Measurements from ENCODE around the gene XYLT1.

XYLT1 gene

GRCh38 chr16:17117906-17118577, 352.7 kb downstream of the XYLT1 start:
- no peak for DNase-seq

- DNase-seq, result no peak
Measured at GRCh38 chr16:17116595-17117322, 354.0 kb downstream of the XYLT1 start.

- DNase-seq, result no peak
Measured at GRCh38 chr16:17109413-17109812, 361.3 kb downstream of the XYLT1 start.

- no peak for DNase-seq
Measured at GRCh38 chr16:17108596-17108995, 362.2 kb downstream of the XYLT1 start.

GRCh38 chr16:17107450-17107849, 363.3 kb downstream of the XYLT1 start:
- no peak for DNase-seq

GRCh38 chr16:17106243-17106791, 364.4 kb downstream of the XYLT1 start:
- no peak for DNase-seq

- no peak for DNase-seq
Measured at GRCh38 chr16:17105239-17105797, 365.4 kb downstream of the XYLT1 start.

- no peak for DNase-seq
Measured at GRCh38 chr16:17104654-17105053, 366.1 kb downstream of the XYLT1 start.

- no peak for DNase-seq
Measured at GRCh38 chr16:17103216-17103615, 367.5 kb downstream of the XYLT1 start.

- DNase-seq, result no peak
Measured at GRCh38 chr16:17101646-17102045, 369.1 kb downstream of the XYLT1 start.

GRCh38 chr16:17098685-17099084, 372.1 kb downstream of the XYLT1 start:
- no peak for DNase-seq

GRCh38 chr16:17084130-17084529, 386.6 kb downstream of the XYLT1 start:
- DNase-seq, result no peak

- DNase-seq, result no peak
Measured at GRCh38 chr16:17083628-17084027, 387.1 kb downstream of the XYLT1 start.

GRCh38 chr16:17082095-17082882, 388.5 kb downstream of the XYLT1 start:
- no peak for DNase-seq

- DNase-seq, result no peak
Measured at GRCh38 chr16:17080105-17080504, 390.7 kb downstream of the XYLT1 start.

GRCh38 chr16:17078931-17079631, 391.7 kb downstream of the XYLT1 start:
- DNase-seq, result no peak

GRCh38 chr16:17076818-17077498, 393.8 kb downstream of the XYLT1 start:
- no peak for DNase-seq

GRCh38 chr16:17076092-17076754, 394.5 kb downstream of the XYLT1 start:
- no peak for DNase-seq

- DNase-seq, result no peak
Measured at GRCh38 chr16:17072104-17072503, 398.7 kb downstream of the XYLT1 start.

- peak; percentile 88 for DNase-seq
Measured at GRCh38 chr16:17070882-17071592, 399.7 kb downstream of the XYLT1 start.

GRCh38 chr16:17069681-17070080, 401.1 kb downstream of the XYLT1 start:
- DNase-seq, result no peak
